Stimulated activated memory B cell treated with anti-CD40 and anti-IgM and Interleukin-4, amounts not matched to agents 10 μg/mL and 1 μg/mL and 100 μg/mL, for 72 hours (primary cell): ENCODE results near the gene NADK2.

Source experiments
- ATAC-seq: fragments of 150-1000 bp; cut with Tn5 transposase; 2 replicates; pipeline ENCODE4 v1.10.0; 2021
- H3K27ac Mint-ChIP-seq: one replicate; pipeline ENCODE4 v1.8.0; 2022; ENCODE audit warnings: mild to moderate bottlenecking, mixed read lengths
- H3K27me3 Mint-ChIP-seq: one replicate; pipeline ENCODE4 v1.8.0; 2022; ENCODE audit warnings: mixed read lengths
- H3K36me3 Mint-ChIP-seq: one replicate; pipeline ENCODE4 v1.8.0; 2022; ENCODE audit warnings: mixed read lengths
- H3K4me1 Mint-ChIP-seq: one replicate; pipeline ENCODE4 v1.8.0; 2022; ENCODE audit warnings: mixed read lengths
- H3K4me3 Mint-ChIP-seq: one replicate; pipeline ENCODE4 v1.8.0; 2022; ENCODE audit warnings: mild to moderate bottlenecking, moderate library complexity, mixed read lengths
- H3K9me3 Mint-ChIP-seq: one replicate; pipeline ENCODE4 v1.8.0; 2022; ENCODE audit warnings: mixed read lengths

Gene NADK2

DNA sequence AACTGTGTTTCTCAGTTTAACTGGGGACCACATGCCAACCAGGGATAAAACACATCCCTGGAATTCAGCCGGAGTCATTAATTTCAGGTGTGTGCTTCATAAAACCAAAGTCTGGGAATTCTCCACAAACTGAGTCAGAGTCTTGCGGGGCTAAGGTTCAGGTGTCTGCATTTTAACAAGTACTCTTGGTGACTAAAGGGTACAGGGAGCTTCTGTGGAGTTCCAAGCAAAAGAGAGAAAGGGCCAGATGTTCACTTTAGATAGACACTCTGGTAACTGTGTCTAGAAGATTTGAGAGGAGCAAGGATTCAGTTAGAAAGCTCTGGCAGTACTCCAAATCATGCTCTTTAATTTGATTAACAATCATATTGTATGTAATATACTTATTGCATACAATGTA is 4.0 kb downstream of the NADK2 start:
- H3K36me3 Mint-ChIP-seq: peaks cover under 1% of the 10 kb centered on the region
- ATAC-seq: no peak
- no peak overlapping the region for H3K4me3 Mint-ChIP-seq
- H3K4me1 Mint-ChIP-seq: peaks cover 48% of the 10 kb centered on the region
- no peak overlapping the region for H3K27ac Mint-ChIP-seq
- no peaks in the 10 kb centered on the region for H3K27me3 Mint-ChIP-seq
- no peaks in the 10 kb centered on the region for H3K9me3 Mint-ChIP-seq

GRCh38 chr5:36236801-36237200 is 4.9 kb downstream of the NADK2 start:
- Mint-ChIP-seq H3K27ac (no peak overlapping the region), H3K4me1 (peaks cover 49% of the 10 kb centered on the region), H3K4me3 (peak overlapping the region; percentile 16), H3K36me3 (peaks cover 5% of the 10 kb centered on the region), H3K9me3 (no peaks in the 10 kb centered on the region), H3K27me3 (no peaks in the 10 kb centered on the region)
- ATAC-seq: no peak

GRCh38 chr5:36232533-36232932 is 9.2 kb downstream of the NADK2 start:
- Mint-ChIP-seq H3K4me3 (no peak overlapping the region), H3K9me3 (no peaks in the 10 kb centered on the region), H3K27me3 (no peaks in the 10 kb centered on the region), H3K27ac (no peak overlapping the region), H3K36me3 (peaks cover 5% of the 10 kb centered on the region), H3K4me1 (peaks cover 26% of the 10 kb centered on the region)
- no peak for ATAC-seq

GRCh38 chr5:36230151-36230790 is 11.5 kb downstream of the NADK2 start:
- H3K27ac Mint-ChIP-seq: no peak overlapping the region
- ATAC-seq: no peak
- H3K9me3 Mint-ChIP-seq: no peaks in the 10 kb centered on the region
- H3K4me1 Mint-ChIP-seq: peaks cover 17% of the 10 kb centered on the region
- no peaks in the 10 kb centered on the region for H3K27me3 Mint-ChIP-seq
- no peak overlapping the region for H3K4me3 Mint-ChIP-seq
- peaks cover 5% of the 10 kb centered on the region for H3K36me3 Mint-ChIP-seq

- Mint-ChIP-seq H3K27ac (no peak overlapping the region), H3K36me3 (peaks cover 5% of the 10 kb centered on the region), H3K4me1 (peaks cover 17% of the 10 kb centered on the region), H3K27me3 (no peaks in the 10 kb centered on the region), H3K4me3 (no peak overlapping the region), H3K9me3 (no peaks in the 10 kb centered on the region)
- ATAC-seq: no peak
These were observed 13.2 kb downstream of the NADK2 start for GRCh38 chr5:36228505-36228904.

DNA sequence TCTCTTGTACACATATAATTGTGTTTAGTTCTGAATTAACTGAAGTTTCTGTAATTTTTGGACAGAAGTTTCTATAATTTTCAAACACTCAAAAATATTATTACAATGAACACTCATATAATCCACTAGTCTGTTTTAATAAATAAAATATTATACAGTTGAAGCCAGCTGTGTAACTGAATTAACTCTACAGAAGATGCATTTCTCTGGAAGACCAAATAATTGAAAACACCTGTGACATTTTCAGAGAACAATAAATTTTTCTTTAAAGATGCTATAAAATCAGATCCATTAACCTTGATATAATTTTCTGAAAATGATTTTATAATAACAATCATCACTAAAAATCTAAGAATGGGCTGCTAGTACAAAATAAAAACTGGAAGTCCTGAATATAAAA is 14.7 kb downstream of the NADK2 start:
- Mint-ChIP-seq H3K9me3 (no peaks in the 10 kb centered on the region), H3K36me3 (no peaks in the 10 kb centered on the region), H3K4me3 (no peak overlapping the region), H3K4me1 (peaks cover 8% of the 10 kb centered on the region), H3K27ac (no peak overlapping the region), H3K27me3 (no peaks in the 10 kb centered on the region)
- no peak for ATAC-seq

- Mint-ChIP-seq H3K4me1 (no peaks in the 10 kb centered on the region), H3K27me3 (no peaks in the 10 kb centered on the region), H3K9me3 (no peaks in the 10 kb centered on the region), H3K4me3 (no peak overlapping the region), H3K27ac (no peak overlapping the region), H3K36me3 (peaks cover 14% of the 10 kb centered on the region)
- ATAC-seq: no peak
These were observed 19.1 kb downstream of the NADK2 start for GRCh38 chr5:36222620-36223019.

GRCh38 chr5:36217988-36218387 is 23.7 kb downstream of the NADK2 start:
- Mint-ChIP-seq H3K4me3 (no peak overlapping the region), H3K4me1 (no peaks in the 10 kb centered on the region), H3K27ac (no peak overlapping the region), H3K9me3 (no peaks in the 10 kb centered on the region), H3K27me3 (no peaks in the 10 kb centered on the region), H3K36me3 (peaks cover 39% of the 10 kb centered on the region)
- ATAC-seq: no peak

- H3K9me3 Mint-ChIP-seq: no peaks in the 10 kb centered on the region
- H3K4me1 Mint-ChIP-seq: no peaks in the 10 kb centered on the region
- no peak overlapping the region for H3K4me3 Mint-ChIP-seq
- H3K36me3 Mint-ChIP-seq: peaks cover 43% of the 10 kb centered on the region
- no peaks in the 10 kb centered on the region for H3K27me3 Mint-ChIP-seq
- ATAC-seq: no peak
- no peak overlapping the region for H3K27ac Mint-ChIP-seq
These were observed 24.2 kb downstream of the NADK2 start for GRCh38 chr5:36217567-36217966.

- Mint-ChIP-seq H3K9me3 (no peaks in the 10 kb centered on the region), H3K36me3 (peaks cover 40% of the 10 kb centered on the region), H3K4me3 (no peak overlapping the region), H3K27ac (no peak overlapping the region), H3K4me1 (no peaks in the 10 kb centered on the region), H3K27me3 (no peaks in the 10 kb centered on the region)
- ATAC-seq: no peak
These were observed 25.8 kb downstream of the NADK2 start for GRCh38 chr5:36215910-36216309.

- H3K36me3 Mint-ChIP-seq: peaks cover 32% of the 10 kb centered on the region
- no peak for ATAC-seq
- H3K9me3 Mint-ChIP-seq: no peaks in the 10 kb centered on the region
- no peak overlapping the region for H3K4me3 Mint-ChIP-seq
- H3K4me1 Mint-ChIP-seq: no peaks in the 10 kb centered on the region
- no peaks in the 10 kb centered on the region for H3K27me3 Mint-ChIP-seq
- no peak overlapping the region for H3K27ac Mint-ChIP-seq
These were observed 27.3 kb downstream of the NADK2 start for GRCh38 chr5:36214436-36214835.

DNA sequence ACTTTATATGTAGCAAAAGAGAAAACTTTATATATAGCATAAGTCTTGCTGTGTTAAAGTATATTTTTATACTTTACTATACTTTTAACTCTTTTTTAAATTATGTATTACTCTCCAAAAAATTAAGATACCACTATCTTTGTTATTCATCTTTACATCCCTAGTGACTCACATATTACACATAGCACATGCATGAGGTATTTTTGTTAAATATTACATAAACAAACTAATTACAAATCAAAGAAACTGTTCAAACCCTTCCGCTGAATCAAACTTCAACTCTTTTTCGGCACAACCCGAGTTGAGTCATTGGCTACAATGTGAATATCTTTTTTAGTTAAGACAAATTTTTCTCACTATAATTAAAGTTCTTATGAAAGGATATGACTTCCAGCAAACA is 32.1 kb downstream of the NADK2 start:
- Mint-ChIP-seq H3K9me3 (no peaks in the 10 kb centered on the region), H3K36me3 (peaks cover 38% of the 10 kb centered on the region), H3K27ac (no peak overlapping the region), H3K4me1 (no peaks in the 10 kb centered on the region), H3K27me3 (no peaks in the 10 kb centered on the region), H3K4me3 (no peak overlapping the region)
- ATAC-seq: no peak

- no peak for ATAC-seq
- Mint-ChIP-seq H3K36me3 (peaks cover 35% of the 10 kb centered on the region), H3K9me3 (no peaks in the 10 kb centered on the region), H3K27ac (no peak overlapping the region), H3K27me3 (no peaks in the 10 kb centered on the region), H3K4me1 (no peaks in the 10 kb centered on the region), H3K4me3 (no peak overlapping the region)
These were observed 32.9 kb downstream of the NADK2 start for GRCh38 chr5:36208786-36209185.

GRCh38 chr5:36206913-36207312 is 34.8 kb downstream of the NADK2 start:
- no peaks in the 10 kb centered on the region for H3K4me1 Mint-ChIP-seq
- no peaks in the 10 kb centered on the region for H3K9me3 Mint-ChIP-seq
- H3K4me3 Mint-ChIP-seq: no peak overlapping the region
- no peaks in the 10 kb centered on the region for H3K27me3 Mint-ChIP-seq
- H3K27ac Mint-ChIP-seq: no peak overlapping the region
- ATAC-seq: no peak
- peaks cover 26% of the 10 kb centered on the region for H3K36me3 Mint-ChIP-seq

- Mint-ChIP-seq H3K4me3 (no peak overlapping the region), H3K27ac (no peak overlapping the region), H3K36me3 (peaks cover 26% of the 10 kb centered on the region), H3K27me3 (no peaks in the 10 kb centered on the region), H3K4me1 (no peaks in the 10 kb centered on the region), H3K9me3 (no peaks in the 10 kb centered on the region)
- ATAC-seq: no peak
These were observed 36.4 kb downstream of the NADK2 start for GRCh38 chr5:36205329-36205728.

- no peaks in the 10 kb centered on the region for H3K4me1 Mint-ChIP-seq
- H3K36me3 Mint-ChIP-seq: peaks cover 25% of the 10 kb centered on the region
- H3K27ac Mint-ChIP-seq: no peak overlapping the region
- H3K9me3 Mint-ChIP-seq: no peaks in the 10 kb centered on the region
- no peak for ATAC-seq
- no peaks in the 10 kb centered on the region for H3K27me3 Mint-ChIP-seq
- no peak overlapping the region for H3K4me3 Mint-ChIP-seq
These were observed 39.2 kb downstream of the NADK2 start for GRCh38 chr5:36202521-36202961.

- ATAC-seq: no peak
- H3K36me3 Mint-ChIP-seq: peaks cover 26% of the 10 kb centered on the region
- no peak overlapping the region for H3K27ac Mint-ChIP-seq
- H3K9me3 Mint-ChIP-seq: no peaks in the 10 kb centered on the region
- H3K4me1 Mint-ChIP-seq: no peaks in the 10 kb centered on the region
- no peak overlapping the region for H3K4me3 Mint-ChIP-seq
- no peaks in the 10 kb centered on the region for H3K27me3 Mint-ChIP-seq
These were observed 41.2 kb downstream of the NADK2 start for GRCh38 chr5:36200513-36200912.
